Vagina (tissue), 2 donors: ENCODE results near the gene P4HTM.

ENCODE experiments used
- CTCF ChIP-seq, 3 experiments: fragments of 450-650 bp in 2 of 3; fragments of 200-600 bp in 1 of 3; sonication (generic) in 1 of 3; IDR thresholded peaks; one replicate each; pipeline ENCODE4 v1.5.1; 2017 to 2019; ENCODE audit warnings: antibody characterized with exemption in 3 of 3, mild to moderate bottlenecking in 2 of 3, moderate library complexity in 2 of 3
- POLR2A ChIP-seq, 2 donors: fragments of 450-650 bp; IDR thresholded peaks; one replicate each; pipeline ENCODE4 v1.6.1; 2017; ENCODE audit warnings: antibody characterized with exemption in 2 of 2, mild to moderate bottlenecking in 2 of 2, moderate library complexity in 2 of 2

GRCh38 chr3:48951764-48952163 lies 38.3 kb upstream of the P4HTM start:
- TF ChIP-seq POLR2A (IDR thresholded peaks at IDR 0.05) = no peak
- TF ChIP-seq CTCF (IDR thresholded peaks at IDR 0.05) = no peak
